Measurements from ENCODE around the gene KLHL12.

GRCh38 chr1:202952818-202953217 is 25.8 kb upstream of the KLHL12 start:
- TF ChIP-seq SP1 (IDR thresholded peaks at IDR 0.05) (no peak), LEF1 (IDR thresholded peaks at IDR 0.05; ENCODE audit: borderline replicate concordance) (no peak), PKNOX1 (IDR thresholded peaks at IDR 0.05) (no peak), SUZ12 (IDR thresholded peaks at IDR 0.05) (no peak), CTBP1 (IDR thresholded peaks at IDR 0.05; ENCODE audit: borderline replicate concordance) (no peak), ZNF384 (IDR thresholded peaks at IDR 0.05) (no peak)
